ENCODE data around the gene CEP89.
"Not testable (repeated sequence)": the region's sequence is repeated elsewhere in the genome, so short reads cannot be mapped to it uniquely, and the experiment has no call there.

Gene CEP89

GRCh38 chr19:32945260-32945659, 26.5 kb downstream of the CEP89 start:
- DNase-seq (ENCODE audit: low spot score): no peak

GRCh38 chr19:32941273-32941672, 30.5 kb downstream of the CEP89 start:
- not testable (repeated sequence) for DNase-seq (ENCODE audit: low spot score)

- no peak for DNase-seq (ENCODE audit: low spot score)
These were observed 35.7 kb downstream of the CEP89 start for GRCh38 chr19:32936065-32936464.

DNA sequence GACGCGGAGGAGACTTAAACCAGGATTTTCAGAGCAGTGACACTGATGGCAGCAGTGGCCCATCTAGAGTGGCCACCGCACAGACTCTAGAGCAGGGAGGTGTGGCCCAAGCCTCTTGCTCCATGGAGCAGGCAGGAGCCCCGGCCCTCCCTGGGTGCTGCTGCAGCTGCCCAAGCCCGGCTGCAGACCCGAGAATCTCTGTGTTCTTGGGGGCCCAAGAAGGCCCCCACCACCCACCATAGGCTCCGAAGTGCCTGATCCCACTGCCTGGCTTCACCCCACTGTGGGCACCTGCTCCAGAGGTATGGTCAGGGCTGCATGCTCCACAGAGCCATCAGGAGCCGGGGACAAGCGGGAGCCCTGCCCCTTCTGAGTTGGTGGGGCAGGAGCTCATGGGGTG, 36.1 kb downstream of the CEP89 start:
- no peak for DNase-seq (ENCODE audit: low spot score)

DNA sequence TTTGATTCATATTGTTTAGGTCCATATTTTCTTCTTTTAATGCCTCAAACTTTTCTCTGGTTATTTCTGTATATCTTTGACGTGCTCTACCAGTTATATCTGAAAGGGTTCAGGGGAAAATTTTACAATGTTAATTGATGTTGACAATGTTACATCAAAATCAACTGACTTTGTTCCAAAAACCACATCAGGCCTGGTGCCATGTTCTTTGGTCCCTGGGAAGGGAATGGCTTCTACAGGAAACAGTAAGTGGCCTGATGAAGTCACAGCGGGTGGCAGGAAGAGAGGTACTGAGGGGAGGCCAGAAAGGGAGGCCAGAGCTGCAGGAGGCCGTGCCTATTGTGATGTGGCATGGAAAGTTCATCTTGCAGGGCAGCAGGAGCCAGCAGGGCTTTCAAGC, 38.2 kb downstream of the CEP89 start:
- no peak for DNase-seq (ENCODE audit: low spot score)

GRCh38 chr19:32930567-32930966, 41.2 kb downstream of the CEP89 start:
- DNase-seq (ENCODE audit: low spot score): no peak

DNA sequence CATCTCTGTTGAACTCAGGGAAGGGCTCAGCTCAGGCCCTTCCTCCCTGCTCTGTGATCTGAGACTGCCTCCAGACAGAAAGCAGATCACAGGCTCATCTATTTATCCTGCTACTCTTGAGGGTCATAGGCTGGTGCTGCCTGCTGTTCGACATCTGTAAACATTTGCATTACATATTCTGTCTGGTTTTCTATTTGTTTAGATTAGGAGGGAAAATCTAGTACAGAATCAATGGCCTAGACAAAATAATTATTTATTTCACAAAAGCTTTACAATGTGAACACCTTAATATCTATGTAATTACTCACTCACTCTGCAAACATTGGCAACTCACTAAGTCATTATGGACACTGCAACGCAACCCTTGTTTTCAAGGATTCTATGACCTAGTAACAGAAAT, 43.0 kb downstream of the CEP89 start:
- no peak for DNase-seq (ENCODE audit: low spot score)

GRCh38 chr19:32924200-32924599, 47.6 kb downstream of the CEP89 start:
- DNase-seq (ENCODE audit: low spot score): no peak

GRCh38 chr19:32921624-32922023, 50.1 kb downstream of the CEP89 start:
- no peak for DNase-seq (ENCODE audit: low spot score)

DNA sequence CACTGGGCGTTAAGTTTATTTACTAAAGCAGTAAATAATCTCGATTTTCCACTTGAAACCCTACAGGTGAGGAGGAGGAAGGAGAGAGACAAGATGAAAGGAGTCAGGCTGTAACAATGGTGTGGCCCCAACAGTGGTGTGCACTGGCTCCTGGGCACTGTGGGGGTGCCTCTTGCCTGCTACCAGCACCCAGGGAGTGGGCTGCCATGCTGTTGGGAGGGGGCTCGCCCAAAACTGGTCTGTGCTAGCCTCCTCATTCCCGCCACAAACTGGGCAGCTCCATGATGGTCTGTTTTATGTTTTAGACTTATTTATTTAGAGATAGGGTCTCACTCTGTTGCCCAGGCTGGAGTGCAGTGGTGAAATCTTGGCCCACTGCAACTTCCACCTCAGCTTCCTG, 52.4 kb downstream of the CEP89 start:
- no peak for DNase-seq (ENCODE audit: low spot score)

- no peak for DNase-seq (ENCODE audit: low spot score)
These were observed 54.2 kb downstream of the CEP89 start for GRCh38 chr19:32917616-32917996.

DNA sequence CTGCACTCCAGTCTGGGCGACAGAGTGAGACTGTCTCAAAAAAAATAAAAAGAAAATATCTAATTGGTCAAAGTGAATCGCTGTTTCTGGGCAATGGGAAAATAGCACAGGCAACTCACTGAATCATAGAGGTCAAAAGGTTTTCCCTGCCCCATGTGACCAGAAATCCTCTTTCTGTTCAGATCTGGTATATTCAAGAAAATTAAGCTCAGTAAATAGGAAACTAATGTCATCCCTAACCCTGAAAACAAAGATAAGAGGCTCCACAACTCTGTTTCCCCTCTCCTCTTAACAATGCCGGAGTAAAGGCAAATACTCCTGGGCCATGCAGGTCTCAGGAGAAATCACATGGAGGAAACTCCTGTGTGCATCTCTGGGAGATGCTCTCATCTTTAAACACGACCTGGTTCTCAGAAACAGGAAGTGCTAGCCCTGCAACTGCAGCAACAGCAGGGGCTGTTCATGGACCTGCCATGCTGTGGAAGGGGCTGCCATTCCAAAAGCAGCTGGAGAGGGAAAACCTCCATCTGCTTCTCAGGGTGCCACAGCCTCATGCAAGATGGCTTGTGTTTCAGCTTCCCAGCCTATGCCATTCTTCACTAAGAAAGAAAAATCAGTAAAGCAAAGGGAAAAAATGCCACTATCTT, 54.7 kb downstream of the CEP89 start:
- DNase-seq (ENCODE audit: low spot score): no peak

DNA sequence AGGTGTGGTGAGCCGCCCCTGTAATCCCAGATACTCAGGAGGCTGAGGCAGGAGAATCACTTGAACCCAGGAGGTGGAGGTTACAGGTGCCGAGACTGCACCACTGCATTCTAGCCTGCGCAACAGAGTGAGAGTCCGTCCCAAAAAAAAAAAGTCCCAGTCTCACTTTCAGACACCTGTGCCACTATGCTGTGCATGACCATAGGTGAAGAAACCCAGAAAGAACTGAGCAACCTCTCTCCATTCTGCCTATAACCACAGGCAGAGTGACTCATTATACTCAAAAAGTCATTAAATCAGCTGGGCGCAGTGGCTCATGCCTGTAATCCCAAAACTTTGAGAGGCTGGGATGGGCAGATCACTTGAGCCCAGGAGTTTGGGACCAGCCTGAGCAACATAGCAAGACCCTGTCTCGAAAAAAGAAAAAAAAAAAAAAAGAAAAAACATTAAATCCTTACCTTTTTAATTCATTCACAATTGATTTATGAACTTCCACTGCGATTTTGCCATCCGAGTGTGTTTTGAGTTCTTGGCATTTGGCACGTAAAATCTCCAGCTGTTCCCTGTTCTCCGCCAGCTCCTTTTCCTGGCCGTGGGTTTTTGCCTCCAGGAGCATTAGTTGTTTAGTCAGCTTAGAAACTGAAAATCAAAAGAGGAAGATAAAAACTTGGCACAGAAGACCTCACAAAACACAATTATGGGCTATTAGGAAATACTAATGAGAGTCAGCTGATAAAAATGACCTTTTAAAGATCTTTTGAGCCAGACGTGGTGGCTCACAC, 56.7 kb downstream of the CEP89 start:
- no peak for DNase-seq (ENCODE audit: low spot score)

DNA sequence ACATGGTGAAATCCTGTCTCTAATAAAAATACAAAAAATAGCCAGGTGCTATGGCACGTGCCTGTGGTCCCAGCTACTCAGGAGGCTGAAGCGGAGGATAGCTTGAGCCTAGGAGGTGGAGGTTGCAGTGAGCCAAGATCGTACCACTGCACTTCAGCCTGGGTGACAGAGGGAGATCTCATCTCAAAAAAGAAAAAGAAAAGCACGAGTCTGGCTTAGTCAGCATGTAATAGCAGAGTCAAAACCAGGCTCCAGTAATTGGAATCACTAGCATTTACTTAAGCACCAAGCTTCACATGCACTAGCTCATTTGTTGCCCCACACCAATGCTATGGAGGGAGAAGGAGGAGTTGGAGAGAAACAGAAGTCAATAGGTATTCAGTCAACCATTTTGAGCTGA, 60.3 kb downstream of the CEP89 start:
- DNase-seq (ENCODE audit: low spot score): no peak

GRCh38 chr19:32910874-32911273, 60.9 kb downstream of the CEP89 start:
- DNase-seq (ENCODE audit: low spot score): no peak

- DNase-seq (ENCODE audit: low spot score): no peak
These were observed 61.7 kb downstream of the CEP89 start for GRCh38 chr19:32910094-32910493.

- no peak for DNase-seq (ENCODE audit: low spot score)
These were observed 62.5 kb downstream of the CEP89 start for GRCh38 chr19:32909257-32909656.

DNA sequence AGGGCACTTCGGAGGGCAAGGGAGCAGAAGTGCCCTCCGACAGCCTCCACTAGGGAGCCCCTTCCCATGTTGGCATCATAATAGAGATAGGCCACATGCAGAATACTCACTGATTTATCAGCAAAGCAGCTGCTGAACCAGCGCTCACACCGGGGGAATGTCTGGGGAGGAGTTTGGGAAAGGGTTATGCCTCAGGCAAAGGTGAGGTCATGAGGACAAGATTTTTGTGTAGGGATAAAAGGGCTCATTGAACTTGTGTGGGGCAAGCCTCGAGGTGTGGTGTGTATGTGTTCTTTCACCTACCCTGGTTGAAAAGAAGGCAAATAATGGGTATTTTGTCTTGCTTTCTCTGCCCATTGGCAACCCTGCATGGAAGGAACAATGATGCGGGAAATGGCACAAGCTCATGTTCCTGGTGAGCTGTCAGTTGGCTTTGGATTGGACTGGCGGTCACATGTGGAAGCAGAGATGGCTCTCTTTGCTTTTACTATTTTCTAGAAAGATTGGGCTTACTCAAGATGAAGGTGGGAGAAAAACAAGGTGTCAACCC, 63.0 kb downstream of the CEP89 start:
- no peak for DNase-seq (ENCODE audit: low spot score)

- no peak for DNase-seq (ENCODE audit: low spot score)
These were observed 69.3 kb downstream of the CEP89 start for GRCh38 chr19:32902448-32902847.

DNA sequence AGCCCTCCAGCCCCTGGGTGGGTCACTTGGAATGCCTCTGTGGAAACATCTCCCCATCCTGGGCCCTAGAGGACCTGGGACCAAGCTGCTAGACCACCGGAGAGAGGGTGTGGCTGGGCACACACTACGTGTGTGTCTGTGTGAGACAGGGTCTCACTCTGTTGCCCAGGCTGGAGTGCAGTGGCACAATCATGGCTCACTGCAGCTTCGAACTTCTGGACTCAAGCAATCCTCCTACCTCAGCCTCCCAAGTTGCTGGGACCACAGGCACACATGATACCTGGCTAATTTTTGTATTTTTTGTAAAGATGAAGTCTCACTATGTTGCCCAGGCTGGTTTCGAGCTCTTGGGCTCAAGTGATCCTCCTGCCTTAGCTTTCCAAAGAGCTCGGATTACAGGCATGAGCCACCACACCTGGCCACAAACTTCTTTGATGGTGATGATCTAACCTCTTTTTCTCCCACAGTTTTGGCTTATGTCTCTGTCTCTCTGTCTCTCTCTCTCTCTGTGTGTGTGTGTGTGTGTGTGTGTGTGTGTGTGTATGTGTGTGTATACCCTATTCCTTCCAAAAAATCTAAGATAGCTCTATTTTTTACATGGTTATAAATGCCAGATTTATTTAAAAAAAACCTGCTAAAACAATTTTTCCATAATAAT, 70.1 kb downstream of the CEP89 start:
- DNase-seq (ENCODE audit: low spot score): no peak

DNA sequence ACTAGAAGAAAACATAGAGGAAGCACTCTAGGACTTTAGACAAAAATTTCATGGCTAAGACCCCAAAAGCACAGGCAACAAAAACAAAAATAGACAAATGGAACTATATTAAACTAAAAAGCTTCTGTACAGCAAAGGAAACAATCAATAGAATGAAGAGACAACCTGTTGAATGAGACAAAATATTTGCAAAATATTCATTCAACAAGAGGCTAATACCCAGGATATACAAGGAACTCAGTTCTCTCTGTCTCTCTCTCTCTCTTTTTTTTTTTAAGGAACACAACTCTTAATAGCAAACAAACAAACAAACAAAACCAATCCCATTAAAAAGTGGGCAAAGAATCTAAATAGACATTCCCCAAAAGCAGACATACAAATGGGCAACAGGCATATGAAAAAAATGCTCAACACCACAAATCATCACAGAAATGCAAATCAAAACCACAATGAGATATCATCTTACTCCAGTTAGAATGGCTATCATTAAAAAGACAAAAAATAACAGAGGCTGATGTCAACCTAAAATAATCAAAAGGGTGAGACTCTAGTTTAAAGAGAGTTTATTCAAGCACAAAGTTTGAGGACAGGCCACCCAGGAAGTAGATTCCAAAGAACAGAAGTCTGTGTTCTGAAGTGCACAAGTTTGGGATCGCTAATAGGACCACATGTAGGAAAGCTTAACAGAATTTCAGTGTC, 75.1 kb downstream of the CEP89 start:
- no peak for DNase-seq (ENCODE audit: low spot score)

DNA sequence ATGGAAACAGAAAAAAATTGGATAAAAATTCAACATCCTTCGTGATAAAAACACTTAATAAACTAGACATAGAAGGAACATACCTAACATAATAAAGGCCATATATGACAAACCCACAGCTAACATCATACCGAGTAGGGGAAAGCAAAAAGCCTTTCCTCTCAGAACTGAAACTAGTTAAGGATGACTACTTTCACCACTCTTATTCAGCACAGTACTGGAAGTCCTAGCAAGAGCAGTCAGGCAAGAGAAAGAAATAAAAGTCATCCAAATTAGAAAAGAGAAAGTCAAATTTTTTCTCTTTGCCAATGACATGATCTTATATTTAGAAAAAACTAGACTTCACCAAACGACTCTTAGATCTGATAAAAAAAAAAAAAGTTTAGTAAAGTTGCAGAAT, 76.4 kb downstream of the CEP89 start:
- DNase-seq (ENCODE audit: low spot score): no peak
